CD4-positive, alpha-beta T cell treated with Interleukin-2 at 100 ng/mL for 4 hours (primary cell): ENCODE data around the gene PDE10A.
"Not testable (repeated sequence)": the region's sequence is repeated elsewhere in the genome, so short reads cannot be mapped to it uniquely, and the experiment has no call there.

ENCODE experiments used
- DNase-seq: peaks from one replicate; pipeline ENCODE4 v3.0.0-alpha.2; 2020; ENCODE audit warnings: low spot score

Gene PDE10A

GRCh38 chr6:165624871-165625639 is 38.0 kb downstream of the PDE10A start:
- no peak for DNase-seq

- no peak for DNase-seq
Observed at GRCh38 chr6:165621940-165622339, 41.1 kb downstream of the PDE10A start.

- DNase-seq = not testable (repeated sequence)
Observed at GRCh38 chr6:165618891-165619290, 44.1 kb downstream of the PDE10A start.

- no peak for DNase-seq
Observed at GRCh38 chr6:165618241-165618640, 44.8 kb downstream of the PDE10A start.

GRCh38 chr6:165617528-165617927 is 45.5 kb downstream of the PDE10A start:
- DNase-seq = no peak

- DNase-seq = no peak
Observed at GRCh38 chr6:165616116-165616515, 46.9 kb downstream of the PDE10A start.

GRCh38 chr6:165615636-165616035 is 47.4 kb downstream of the PDE10A start:
- DNase-seq = no peak

GRCh38 chr6:165611294-165611693 is 51.7 kb downstream of the PDE10A start:
- no peak for DNase-seq

- not testable (repeated sequence) for DNase-seq
Observed at GRCh38 chr6:165608577-165608976, 54.5 kb downstream of the PDE10A start.

- no peak for DNase-seq
Observed at GRCh38 chr6:165606740-165607008, 56.4 kb downstream of the PDE10A start.

GRCh38 chr6:165605901-165606739 is 56.9 kb downstream of the PDE10A start:
- no peak for DNase-seq

GRCh38 chr6:165605182-165605875 is 57.7 kb downstream of the PDE10A start:
- DNase-seq = no peak

- no peak for DNase-seq
Observed at GRCh38 chr6:165602291-165602690, 60.8 kb downstream of the PDE10A start.

- no peak for DNase-seq
Observed at GRCh38 chr6:165600606-165601005, 62.4 kb downstream of the PDE10A start.

- no peak for DNase-seq
Observed at GRCh38 chr6:165599596-165600487, 63.2 kb downstream of the PDE10A start.

- no peak for DNase-seq
Observed at GRCh38 chr6:165599121-165599520, 63.9 kb downstream of the PDE10A start.

- no peak for DNase-seq
Observed at GRCh38 chr6:165597821-165598220, 65.2 kb downstream of the PDE10A start.

- no peak for DNase-seq
Observed at GRCh38 chr6:165594584-165595333, 68.3 kb downstream of the PDE10A start.

- not testable (repeated sequence) for DNase-seq
Observed at GRCh38 chr6:165592947-165593346, 70.1 kb downstream of the PDE10A start.

- no peak for DNase-seq
Observed at GRCh38 chr6:165588515-165588914, 74.5 kb downstream of the PDE10A start.

- no peak for DNase-seq
Observed at GRCh38 chr6:165587206-165587605, 75.8 kb downstream of the PDE10A start.
